Tibial artery (tissue), 4 donors: ENCODE measurements around the gene ETV6.

Source experiments
- DNase-seq, 2 donors: peaks; one replicate each; pipeline ENCODE4 v3.0.0-alpha.2; 2019
- H3K27ac ChIP-seq, 2 donors: fragments of 200-600 bp; sonication (generic) in 1 of 2; 1 replicate in 1 of 2; 2 replicates in 1 of 2; pipeline ENCODE4 v1.5.1; 2018 to 2019; ENCODE audit warnings: mild to moderate bottlenecking in 1 of 2
- H3K27me3 ChIP-seq, 2 donors: fragments of 200-600 bp; sonication (generic) in 1 of 2; one replicate each; pipeline versions ENCODE4 v1.5.1 to v1.6.0; 2016 to 2019
- H3K36me3 ChIP-seq, 3 donors: fragments of 200-600 bp; sonication (generic) in 2 of 3; one replicate each; pipeline ENCODE4 v1.5.1; 2016 to 2019; ENCODE audit warnings: mild to moderate bottlenecking in 2 of 3
- H3K4me1 ChIP-seq, 4 donors: fragments of 200-600 bp; sonication (generic) in 2 of 4; 1 replicate in 3 of 4; 2 replicates in 1 of 4; pipeline ENCODE4 v1.5.1; 2016 to 2019
- H3K4me3 ChIP-seq, 2 donors: fragments of 200-600 bp; sonication (generic) in 1 of 2; 1 replicate in 1 of 2; 2 replicates in 1 of 2; pipeline ENCODE4 v1.5.1; 2018 to 2019; ENCODE audit warnings: mild to moderate bottlenecking in 2 of 2
- H3K9me3 ChIP-seq, 3 donors: fragments of 200-600 bp; sonication (generic) in 1 of 3; one replicate each; pipeline ENCODE4 v1.5.1; 2016 to 2019
- CTCF ChIP-seq, 2 experiments: fragments of 200-600 bp in 1 of 2; fragments of 450-650 bp in 1 of 2; IDR thresholded peaks; one replicate each; pipeline ENCODE4 v1.5.1; 2017 to 2019; ENCODE audit warnings: antibody characterized with exemption in 2 of 2, mild to moderate bottlenecking in 1 of 2, moderate library complexity in 1 of 2
- intact Hi-C: fragments of 100-400 bp; cut with DNase I; formaldehyde crosslinking; loops from one replicate; pipeline ENCODE4 v1.15.0; 2023; ENCODE audit warnings: low total_unique reads

Gene ETV6

DNA sequence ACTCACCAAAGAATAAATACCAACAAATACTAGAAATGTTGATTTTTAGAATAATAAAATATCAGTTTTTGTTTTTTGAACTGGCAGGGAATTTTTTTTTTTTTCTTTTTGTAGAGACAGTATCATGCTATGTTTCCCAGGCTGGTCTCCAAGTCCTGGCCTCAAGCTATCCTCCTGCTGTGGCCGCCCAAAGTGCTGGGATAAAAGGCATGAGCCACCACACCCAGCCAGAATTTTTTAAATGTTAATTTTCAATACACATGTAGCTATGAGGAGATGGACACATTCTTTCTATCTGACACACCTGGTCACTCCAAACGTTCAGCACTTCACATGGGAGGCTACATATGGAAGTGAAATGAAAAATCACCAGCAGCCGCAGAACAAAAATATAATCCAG, 126.8 kb downstream of the ETV6 start:
- peak overlapping the region; percentile 73 to 81 for H3K27ac ChIP-seq
- H3K36me3 ChIP-seq: no peaks in the 10 kb centered on the region
- no peak overlapping the region for H3K4me3 ChIP-seq
- peaks cover 0 to 99% (median 64%) of the 10 kb centered on the region in 4 donors for H3K4me1 ChIP-seq
- intact Hi-C loops: no loop called here
- H3K9me3 ChIP-seq: no peaks in the 10 kb centered on the region
- no peaks in the 10 kb centered on the region for H3K27me3 ChIP-seq
- no peak for TF ChIP-seq CTCF (IDR thresholded peaks at IDR 0.05)
- DNase-seq: no peak

- peak overlapping the region; percentile 78 to 81 for H3K27ac ChIP-seq
- intact Hi-C loops: no loop called here
- H3K36me3 ChIP-seq: no peaks in the 10 kb centered on the region
- H3K4me3 ChIP-seq: no peak overlapping the region
- H3K27me3 ChIP-seq: no peaks in the 10 kb centered on the region
- TF ChIP-seq CTCF (IDR thresholded peaks at IDR 0.05): no peak
- no peaks in the 10 kb centered on the region for H3K9me3 ChIP-seq
- no peak for DNase-seq
- H3K4me1 ChIP-seq: peaks cover 0 to 99% (median 60%) of the 10 kb centered on the region in 4 donors
These were observed 128.0 kb downstream of the ETV6 start for GRCh38 chr12:11777451-11777850.

DNA sequence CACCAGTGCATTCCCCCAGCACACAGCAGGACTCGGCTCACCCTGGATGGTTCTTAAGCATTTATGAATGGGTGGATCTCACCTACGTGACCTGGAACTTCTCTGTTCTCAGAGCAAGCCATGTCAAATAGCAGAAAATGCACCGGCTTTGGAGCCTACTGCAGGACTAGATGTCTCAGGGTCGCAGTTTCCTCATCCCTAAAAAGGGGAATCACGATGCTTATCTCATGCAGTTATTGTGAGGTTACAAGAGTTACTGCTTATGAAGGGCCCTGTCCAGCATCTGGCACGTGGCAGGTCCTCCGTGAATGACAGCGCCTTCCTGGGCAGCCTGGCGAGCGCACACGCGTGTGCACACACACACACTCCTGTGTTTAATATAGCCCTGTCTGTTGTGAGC, 128.5 kb downstream of the ETV6 start:
- H3K27me3 ChIP-seq: no peaks in the 10 kb centered on the region
- no peak overlapping the region for H3K4me3 ChIP-seq
- no peaks in the 10 kb centered on the region for H3K9me3 ChIP-seq
- H3K4me1 ChIP-seq: peaks cover 0 to 100% (median 60%) of the 10 kb centered on the region in 4 donors
- no peaks in the 10 kb centered on the region for H3K36me3 ChIP-seq
- intact Hi-C loops: no loop called here
- no peak for DNase-seq
- H3K27ac ChIP-seq: peak overlapping the region; percentile 78 to 81
- no peak for TF ChIP-seq CTCF (IDR thresholded peaks at IDR 0.05)

GRCh38 chr12:11778713-11779685, 129.5 kb downstream of the ETV6 start:
- Histone ChIP-seq H3K27me3 (no peaks in the 10 kb centered on the region), H3K27ac (peak overlapping the region; percentile 78 to 81), H3K4me1 (peaks cover 0 to 93% (median 56%) of the 10 kb centered on the region in 4 donors), H3K9me3 (no peaks in the 10 kb centered on the region), H3K4me3 (no peak overlapping the region), H3K36me3 (no peaks in the 10 kb centered on the region)
- no peak for TF ChIP-seq CTCF (IDR thresholded peaks at IDR 0.05)
- no peak for DNase-seq
- intact Hi-C loops: no loop called here

DNA sequence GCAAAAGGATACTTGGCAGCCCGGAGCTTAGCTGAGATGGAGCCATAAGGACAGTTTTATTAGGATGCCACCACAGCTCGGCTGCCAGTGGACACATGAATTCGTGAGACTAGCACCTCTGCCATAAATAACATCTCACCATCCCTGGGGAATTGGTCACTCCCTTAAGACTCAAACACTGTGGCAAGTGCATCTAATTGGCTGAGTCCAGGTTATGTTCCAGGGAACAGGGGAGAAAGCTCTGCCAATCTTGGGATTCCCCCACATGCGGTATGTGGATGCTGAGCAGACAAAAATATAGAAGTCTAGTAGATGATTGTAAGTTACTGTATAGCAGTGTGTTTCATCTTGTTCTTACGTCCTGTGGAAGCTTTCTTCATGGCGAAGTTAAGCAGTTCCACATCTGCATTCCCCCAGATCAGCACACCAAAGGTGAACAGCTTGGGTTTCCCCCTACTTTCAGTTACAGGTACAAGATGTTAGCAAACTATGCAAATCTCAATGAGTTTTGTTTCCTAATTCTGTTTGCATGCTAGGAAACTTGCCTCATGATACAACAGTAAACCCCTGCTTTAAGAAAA, 131.1 kb downstream of the ETV6 start:
- H3K27ac ChIP-seq: peak overlapping the region; percentile 78 to 81
- no peaks in the 10 kb centered on the region for H3K27me3 ChIP-seq
- peaks cover 0 to 91% (median 53%) of the 10 kb centered on the region in 4 donors for H3K4me1 ChIP-seq
- DNase-seq: no peak
- no peak for TF ChIP-seq CTCF (IDR thresholded peaks at IDR 0.05)
- intact Hi-C loops: no loop called here
- H3K4me3 ChIP-seq: no peak overlapping the region
- H3K9me3 ChIP-seq: no peaks in the 10 kb centered on the region
- H3K36me3 ChIP-seq: no peaks in the 10 kb centered on the region
